Erythroblast (primary cell): ENCODE measurements around the gene PPFIBP1.

ENCODE experiments used
- GATA1 ChIP-seq: IDR thresholded peaks from 2 replicates; pipeline ENCODE4 v1.6.1; 2011; ENCODE audit warnings: low read depth, mild to moderate bottlenecking, control low read depth, low read length, moderate library complexity
- POLR2A ChIP-seq: IDR thresholded peaks from 2 replicates; pipeline ENCODE4 v1.6.1; 2011; ENCODE audit warnings: mild to moderate bottlenecking, low read length

DNA sequence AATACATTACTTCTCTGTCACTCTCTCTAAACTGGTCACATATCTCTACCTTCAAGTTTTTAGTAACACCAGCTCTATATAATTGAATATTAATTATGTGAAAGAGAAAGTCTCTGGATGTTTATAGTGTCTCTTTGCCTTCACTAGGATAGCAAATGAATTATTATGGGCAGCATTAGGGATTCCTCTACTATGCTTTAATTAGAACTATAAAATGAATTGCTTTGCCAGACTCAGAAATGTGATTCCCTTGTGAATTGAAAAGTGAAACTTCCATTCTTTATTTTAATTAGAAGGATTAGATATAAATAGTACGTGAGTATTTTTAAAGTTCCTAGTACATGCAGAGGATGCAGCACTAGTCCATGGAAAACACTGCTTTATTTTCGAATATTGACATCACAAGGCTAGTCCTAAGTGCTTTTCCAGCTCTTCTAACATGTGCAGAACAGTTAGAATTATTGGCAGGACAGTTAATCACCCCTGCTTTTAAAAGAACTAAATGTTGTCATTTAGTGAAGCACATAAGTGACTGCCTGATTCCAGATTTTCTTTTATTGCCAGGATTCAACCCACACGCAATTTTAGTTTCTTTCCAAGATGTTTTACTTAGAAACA is 149.2 kb downstream of the PPFIBP1 start:
- TF ChIP-seq POLR2A (no peak), GATA1 (no peak)
